ENCODE data around the gene MAP2.

The MAP2 gene

GRCh38 chr2:209496586-209496982 is 72.7 kb downstream of the MAP2 start:
- Histone ChIP-seq H3K27ac (peak overlapping the region; percentile 64 to 92), H3K4me3 (peak overlapping the region; percentile 39)
- no peak for DNase-seq (ENCODE audit: low spot score)
- TF ChIP-seq CTCF (IDR thresholded peaks at IDR 0.05), result no peak

GRCh38 chr2:209498614-209499013 is 74.8 kb downstream of the MAP2 start:
- Histone ChIP-seq H3K4me3 (no peak overlapping the region), H3K27ac (no peak overlapping the region)
- no peak for TF ChIP-seq CTCF (IDR thresholded peaks at IDR 0.05)
- no peak for DNase-seq (ENCODE audit: low spot score)

- DNase-seq (ENCODE audit: low spot score), result no peak
- Histone ChIP-seq H3K4me3 (no peak overlapping the region), H3K27ac (no peak overlapping the region)
- no peak for TF ChIP-seq CTCF (IDR thresholded peaks at IDR 0.05)
These were observed 75.2 kb downstream of the MAP2 start for GRCh38 chr2:209499069-209499468.

DNA sequence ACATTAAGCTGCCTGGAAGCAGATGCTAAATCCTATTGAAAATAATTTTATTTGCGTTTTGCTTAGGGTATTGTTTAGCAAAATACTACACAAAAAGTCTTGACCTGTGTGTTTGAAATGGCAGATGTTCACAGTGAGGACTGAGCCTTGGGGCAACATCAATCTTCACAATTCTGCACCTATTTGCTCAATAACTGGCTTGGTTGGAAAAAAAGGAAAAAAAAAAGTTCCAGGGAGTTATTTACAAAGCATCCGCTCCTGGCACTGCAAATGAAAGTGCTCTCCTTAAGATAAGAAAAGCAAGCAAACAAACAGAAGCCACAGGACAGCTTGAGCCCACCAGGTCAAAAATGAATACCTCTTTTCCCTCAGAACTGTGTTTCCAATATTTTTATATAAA is 77.7 kb downstream of the MAP2 start:
- Histone ChIP-seq H3K4me3 (no peak overlapping the region), H3K27ac (no peak overlapping the region)
- DNase-seq (ENCODE audit: low spot score), result no peak
- TF ChIP-seq CTCF (IDR thresholded peaks at IDR 0.05), result no peak

GRCh38 chr2:209505410-209505809 is 81.6 kb downstream of the MAP2 start:
- Histone ChIP-seq H3K27ac (no peak overlapping the region), H3K4me3 (no peak overlapping the region)
- no peak for TF ChIP-seq CTCF (IDR thresholded peaks at IDR 0.05)
- DNase-seq (ENCODE audit: low spot score), result no peak

GRCh38 chr2:209508255-209508654 is 84.4 kb downstream of the MAP2 start:
- no peak for TF ChIP-seq CTCF (IDR thresholded peaks at IDR 0.05)
- no peak for DNase-seq (ENCODE audit: low spot score)
- no peak overlapping the region for H3K27ac ChIP-seq
- H3K4me3 ChIP-seq, result no peak overlapping the region

- no peak for TF ChIP-seq CTCF (IDR thresholded peaks at IDR 0.05)
- H3K27ac ChIP-seq, result no peak overlapping the region
- no peak overlapping the region for H3K4me3 ChIP-seq
- DNase-seq (ENCODE audit: low spot score), result no peak
These were observed 87.8 kb downstream of the MAP2 start for GRCh38 chr2:209511637-209512036.

Data from coronary artery (tissue), 2 donors.